Measurements from ENCODE around the gene SLC35F5.
"Not testable (repeated sequence)": the region's sequence is repeated elsewhere in the genome, so short reads cannot be mapped to it uniquely, and the experiment has no call there.

Gene SLC35F5

DNA sequence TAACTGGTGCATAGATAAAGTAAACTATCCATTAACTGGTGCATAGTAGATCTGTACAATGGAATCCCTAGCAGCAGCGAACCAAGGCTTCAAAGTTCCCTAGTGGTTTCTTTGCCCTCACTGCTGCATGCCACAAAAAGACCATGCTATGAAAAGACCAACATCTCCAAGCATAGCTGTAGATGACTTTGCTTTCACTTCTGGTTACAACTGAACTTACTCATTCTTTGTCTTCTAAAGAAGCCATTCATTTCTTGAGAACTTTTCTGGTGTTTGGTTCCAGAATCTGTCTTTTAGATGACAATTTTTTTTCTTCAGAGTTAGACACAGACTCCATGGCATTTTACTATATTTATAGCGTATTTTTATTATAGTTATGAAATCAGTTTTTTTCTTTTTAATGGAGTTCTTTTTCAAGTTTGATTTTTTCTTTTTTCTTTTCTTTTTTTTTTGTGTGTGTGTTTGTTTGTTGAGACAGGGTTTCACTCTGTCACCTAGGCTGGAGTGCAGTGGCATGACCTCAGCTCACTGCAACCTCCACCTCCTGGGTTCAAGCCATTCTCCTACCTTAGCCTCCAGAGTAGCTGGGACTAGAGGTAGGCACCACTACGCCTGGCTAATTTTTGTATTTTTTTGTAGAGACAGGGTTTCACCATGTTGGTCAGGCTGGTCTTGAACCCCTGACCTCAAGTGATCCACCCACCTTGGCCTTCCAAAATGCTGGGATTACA is 63.6 kb downstream of the SLC35F5 start:
- FAIRE-seq: no peak

- not testable (repeated sequence) for FAIRE-seq
These were observed 65.6 kb downstream of the SLC35F5 start for GRCh38 chr2:113690871-113691270.

- FAIRE-seq: no peak
These were observed 69.9 kb downstream of the SLC35F5 start for GRCh38 chr2:113686537-113686936.

- FAIRE-seq: no peak
These were observed 71.0 kb downstream of the SLC35F5 start for GRCh38 chr2:113685471-113685870.

- FAIRE-seq: no peak
These were observed 77.0 kb downstream of the SLC35F5 start for GRCh38 chr2:113679457-113679856.

GRCh38 chr2:113677330-113677729 is 79.1 kb downstream of the SLC35F5 start:
- no peak for FAIRE-seq

DNA sequence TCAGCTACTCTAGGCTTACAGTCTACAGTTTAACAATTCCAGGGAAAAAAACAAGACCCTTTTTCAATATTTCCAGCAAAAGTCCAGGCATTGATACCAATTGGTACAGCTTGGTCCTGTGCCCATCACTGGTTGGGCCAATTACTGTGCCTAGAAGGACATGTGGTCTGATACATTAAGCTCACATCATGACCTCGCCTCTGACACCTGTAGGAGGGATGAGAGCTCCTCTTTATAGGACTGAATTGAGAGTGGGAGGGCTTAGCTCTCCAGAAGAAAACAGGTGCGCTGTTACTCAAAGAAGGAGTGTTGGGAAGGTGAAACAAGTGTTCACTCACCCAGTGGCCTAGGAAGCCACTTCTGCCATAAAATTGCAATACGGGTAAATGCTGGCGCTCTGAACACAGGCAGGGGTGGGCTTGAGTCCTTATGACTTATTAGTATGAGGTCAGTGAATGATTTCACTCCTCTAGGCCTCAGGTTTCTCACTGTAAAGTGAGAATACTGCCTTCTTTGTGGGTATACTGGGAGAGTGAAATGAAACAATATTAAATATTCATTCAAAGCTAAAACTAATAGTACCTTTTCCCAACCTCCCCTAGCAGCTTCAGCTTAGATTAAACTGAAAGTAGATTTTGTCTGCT is 79.7 kb downstream of the SLC35F5 start:
- FAIRE-seq: no peak

GRCh38 chr2:113675875-113676274 is 80.6 kb downstream of the SLC35F5 start:
- FAIRE-seq: no peak

- FAIRE-seq: no peak
These were observed 84.0 kb downstream of the SLC35F5 start for GRCh38 chr2:113672326-113672932.

- FAIRE-seq: not testable (repeated sequence)
These were observed 87.4 kb downstream of the SLC35F5 start for GRCh38 chr2:113669013-113669412.

DNA sequence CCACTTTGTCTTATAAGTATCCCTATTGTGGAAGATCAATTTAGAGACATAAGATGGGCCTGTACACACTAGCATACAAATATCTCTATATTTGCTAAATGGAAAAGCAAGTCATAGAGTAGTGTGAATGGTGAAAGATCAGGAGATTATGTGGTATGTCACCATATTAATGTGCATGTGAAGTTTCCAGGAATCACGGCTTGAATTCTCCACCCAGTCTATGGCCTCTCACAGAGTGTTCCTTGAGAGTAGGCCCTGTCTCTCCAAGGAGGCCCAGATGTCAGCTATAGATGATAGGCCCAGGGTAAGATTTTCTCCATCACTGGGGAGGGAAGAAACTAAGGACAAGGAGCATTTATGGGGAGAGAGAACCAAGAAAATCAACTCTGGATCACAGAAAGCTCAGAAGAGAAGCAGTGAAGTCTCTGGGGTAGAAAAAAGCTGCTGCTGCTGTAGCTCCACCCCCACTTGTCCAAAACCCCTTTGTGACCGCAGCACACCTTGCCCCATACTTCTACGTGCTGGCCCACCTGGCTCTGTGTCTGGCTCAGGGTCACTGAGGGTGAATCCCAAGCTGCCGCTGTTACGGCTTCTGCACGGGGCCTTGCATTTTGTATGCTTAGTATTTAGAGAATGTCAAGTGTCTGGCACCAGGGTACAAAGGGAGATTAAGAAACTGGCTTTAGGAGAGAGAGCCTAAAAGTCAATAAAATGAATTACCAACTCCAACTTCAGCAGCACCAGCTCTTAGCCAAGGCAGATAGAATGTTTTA is 91.5 kb downstream of the SLC35F5 start:
- FAIRE-seq: not testable (repeated sequence)

DNA sequence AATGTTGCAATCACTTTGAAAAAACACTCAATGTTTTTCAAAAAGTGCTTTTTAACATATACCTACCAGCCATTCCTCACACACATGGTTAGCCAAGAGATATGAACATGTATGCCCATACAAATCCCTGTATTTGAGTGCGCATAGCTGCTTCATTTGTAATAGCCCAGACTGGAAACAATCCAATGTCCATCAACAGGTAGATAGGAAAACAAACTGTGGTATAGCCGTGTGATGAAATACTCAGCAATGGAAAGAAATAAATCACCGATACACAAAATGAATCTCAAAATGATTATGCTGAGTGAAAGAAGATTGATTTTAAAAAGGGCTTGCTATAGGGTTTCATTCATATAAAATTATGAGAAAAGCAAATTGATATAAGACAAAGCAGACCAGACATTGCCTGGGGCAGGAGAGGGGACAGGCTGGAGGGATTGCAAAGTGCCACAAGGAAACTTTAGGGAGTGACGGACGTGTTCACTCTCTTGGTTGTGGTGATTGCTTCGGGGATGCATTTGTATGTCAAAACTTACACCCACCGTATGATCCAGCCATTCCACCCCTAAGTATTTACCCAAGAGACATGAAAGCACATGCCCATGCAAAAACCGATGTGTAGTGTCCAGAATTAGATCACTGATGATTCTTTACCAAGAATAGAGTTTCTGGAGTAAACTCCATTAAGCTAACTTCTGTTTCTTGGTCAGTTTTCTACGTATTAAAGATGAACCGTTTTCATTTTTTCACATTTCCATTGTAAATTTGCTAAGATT is 93.0 kb downstream of the SLC35F5 start:
- not testable (repeated sequence) for FAIRE-seq
